ENCODE measurements around the gene CLSTN2. TPM values are rescaled to one million over a fixed set of nuclear protein-coding genes. Genes with fewer than 3 reads are reported as not detected.

The CLSTN2 gene
- total RNA-seq, 1 donor from 2014 or later: 0.74 TPM

DNA sequence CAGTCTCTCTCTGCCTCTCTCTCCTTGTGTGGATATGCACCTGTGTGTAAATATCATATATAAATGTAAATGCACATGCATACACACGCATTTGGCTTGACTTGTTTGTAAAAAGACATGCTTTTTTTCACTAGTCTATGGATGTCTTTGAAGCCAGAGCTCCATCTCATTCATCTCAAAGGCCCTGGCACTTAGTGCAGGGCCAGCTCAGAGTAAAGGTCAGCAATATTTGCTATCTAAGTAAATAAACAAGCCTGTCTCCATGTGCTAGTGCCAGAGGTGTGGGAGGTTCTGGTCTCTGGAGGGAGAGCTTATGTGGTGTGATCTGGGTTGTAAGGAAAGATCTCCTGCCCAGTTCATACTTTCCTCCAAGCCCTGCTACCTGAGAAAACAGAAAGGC, 5.6 kb downstream of the CLSTN2 start:
- TF ChIP-seq, protein P1, sequence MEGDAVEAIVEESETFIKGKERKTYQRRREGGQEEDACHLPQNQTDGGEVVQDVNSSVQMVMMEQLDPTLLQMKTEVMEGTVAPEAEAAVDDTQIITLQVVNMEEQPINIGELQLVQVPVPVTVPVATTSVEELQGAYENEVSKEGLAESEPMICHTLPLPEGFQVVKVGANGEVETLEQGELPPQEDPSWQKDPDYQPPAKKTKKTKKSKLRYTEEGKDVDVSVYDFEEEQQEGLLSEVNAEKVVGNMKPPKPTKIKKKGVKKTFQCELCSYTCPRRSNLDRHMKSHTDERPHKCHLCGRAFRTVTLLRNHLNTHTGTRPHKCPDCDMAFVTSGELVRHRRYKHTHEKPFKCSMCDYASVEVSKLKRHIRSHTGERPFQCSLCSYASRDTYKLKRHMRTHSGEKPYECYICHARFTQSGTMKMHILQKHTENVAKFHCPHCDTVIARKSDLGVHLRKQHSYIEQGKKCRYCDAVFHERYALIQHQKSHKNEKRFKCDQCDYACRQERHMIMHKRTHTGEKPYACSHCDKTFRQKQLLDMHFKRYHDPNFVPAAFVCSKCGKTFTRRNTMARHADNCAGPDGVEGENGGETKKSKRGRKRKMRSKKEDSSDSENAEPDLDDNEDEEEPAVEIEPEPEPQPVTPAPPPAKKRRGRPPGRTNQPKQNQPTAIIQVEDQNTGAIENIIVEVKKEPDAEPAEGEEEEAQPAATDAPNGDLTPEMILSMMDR (IDR thresholded peaks at IDR 0.05; ENCODE audit: unreplicated experiment): no peak
- no peak overlapping the region for H3K27ac Mint-ChIP-seq (ENCODE audit: unreplicated experiment)
- peaks cover 6% of the 10 kb centered on the region for H3K27me3 Mint-ChIP-seq (ENCODE audit: unreplicated experiment)

GRCh38 chr3:139941580-139941979, 6.6 kb downstream of the CLSTN2 start:
- H3K9me3 Mint-ChIP-seq (ENCODE audit: unreplicated experiment): no peaks in the 10 kb centered on the region
- no peaks in the 10 kb centered on the region for H3K27me3 Mint-ChIP-seq (ENCODE audit: unreplicated experiment)
- H3K36me3 Mint-ChIP-seq (ENCODE audit: low read depth, unreplicated experiment): no peaks in the 10 kb centered on the region
- H3K27ac Mint-ChIP-seq (ENCODE audit: unreplicated experiment): no peak overlapping the region
- TF ChIP-seq, protein P1 (IDR thresholded peaks at IDR 0.05; ENCODE audit: unreplicated experiment): no peak
- DNase-seq (ENCODE audit: low spot score): no peak
- H3K4me3 Mint-ChIP-seq (ENCODE audit: unreplicated experiment): no peak overlapping the region
- peaks cover under 1% of the 10 kb centered on the region for H3K4me1 Mint-ChIP-seq (ENCODE audit: unreplicated experiment)

More for the DNA sequence above, 5.6 kb downstream of the CLSTN2 start:
- Mint-ChIP-seq H3K4me3 (ENCODE audit: unreplicated experiment) (no peak overlapping the region), H3K9me3 (ENCODE audit: unreplicated experiment) (no peaks in the 10 kb centered on the region), H3K4me1 (ENCODE audit: unreplicated experiment) (peaks cover 9% of the 10 kb centered on the region), H3K36me3 (ENCODE audit: low read depth, unreplicated experiment) (no peaks in the 10 kb centered on the region)
- DNase-seq (ENCODE audit: low spot score): no peak

- Mint-ChIP-seq H3K36me3 (ENCODE audit: low read depth, unreplicated experiment) (no peaks in the 10 kb centered on the region), H3K27me3 (ENCODE audit: unreplicated experiment) (peaks cover 2% of the 10 kb centered on the region), H3K4me1 (ENCODE audit: unreplicated experiment) (no peaks in the 10 kb centered on the region), H3K4me3 (ENCODE audit: unreplicated experiment) (no peak overlapping the region), H3K27ac (ENCODE audit: unreplicated experiment) (no peak overlapping the region), H3K9me3 (ENCODE audit: unreplicated experiment) (no peaks in the 10 kb centered on the region)
- DNase-seq (ENCODE audit: low spot score): no peak
- TF ChIP-seq, protein P1 (IDR thresholded peaks at IDR 0.05; ENCODE audit: unreplicated experiment): no peak
These were observed 9.4 kb downstream of the CLSTN2 start for GRCh38 chr3:139944256-139944910.

DNA sequence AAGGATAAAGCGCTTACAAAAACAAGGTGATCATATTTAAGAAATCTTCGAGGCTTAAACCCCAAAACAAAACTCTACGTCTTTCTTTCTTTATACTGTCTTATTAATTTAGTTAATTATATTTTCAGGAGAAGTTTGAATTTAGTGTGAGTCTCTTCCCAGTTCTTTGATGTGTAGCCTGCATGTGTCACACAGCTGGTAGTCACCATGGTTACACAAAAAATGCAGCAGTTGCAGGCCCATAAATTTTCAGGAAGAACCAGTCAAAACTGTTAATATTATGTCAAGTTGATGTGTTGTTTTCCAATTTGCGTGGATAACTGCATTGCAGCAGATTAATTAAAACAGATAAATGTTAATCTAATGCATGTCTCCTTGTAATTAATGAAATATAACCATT, 10.4 kb downstream of the CLSTN2 start:
- H3K27me3 Mint-ChIP-seq (ENCODE audit: unreplicated experiment): peaks cover 2% of the 10 kb centered on the region
- no peak overlapping the region for H3K4me3 Mint-ChIP-seq (ENCODE audit: unreplicated experiment)
- H3K9me3 Mint-ChIP-seq (ENCODE audit: unreplicated experiment): no peaks in the 10 kb centered on the region
- TF ChIP-seq, protein P1 (IDR thresholded peaks at IDR 0.05; ENCODE audit: unreplicated experiment): no peak
- H3K36me3 Mint-ChIP-seq (ENCODE audit: low read depth, unreplicated experiment): no peaks in the 10 kb centered on the region
- H3K27ac Mint-ChIP-seq (ENCODE audit: unreplicated experiment): no peak overlapping the region
- no peaks in the 10 kb centered on the region for H3K4me1 Mint-ChIP-seq (ENCODE audit: unreplicated experiment)
- no peak for DNase-seq (ENCODE audit: low spot score)

DNA sequence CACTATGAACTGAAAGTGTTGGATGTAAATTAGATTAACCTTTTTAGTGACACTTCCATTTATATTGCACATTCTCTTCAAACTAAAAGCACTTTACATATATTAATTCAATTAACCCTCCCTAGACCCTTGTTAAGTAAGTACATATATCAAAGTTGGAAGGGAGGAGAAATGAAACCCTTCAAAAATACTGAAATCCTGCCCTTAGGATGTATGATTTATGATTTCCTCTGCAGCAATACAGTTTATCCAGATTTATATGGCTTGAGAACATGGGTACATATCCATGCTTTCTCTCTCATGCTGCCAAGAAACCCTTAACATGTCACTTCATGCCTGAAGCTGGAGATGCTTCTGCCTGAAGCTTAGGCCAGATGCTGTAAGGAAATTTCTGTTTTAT, 11.0 kb downstream of the CLSTN2 start:
- Mint-ChIP-seq H3K4me3 (ENCODE audit: unreplicated experiment) (no peak overlapping the region), H3K36me3 (ENCODE audit: low read depth, unreplicated experiment) (no peaks in the 10 kb centered on the region), H3K27ac (ENCODE audit: unreplicated experiment) (no peak overlapping the region), H3K9me3 (ENCODE audit: unreplicated experiment) (no peaks in the 10 kb centered on the region), H3K4me1 (ENCODE audit: unreplicated experiment) (no peaks in the 10 kb centered on the region), H3K27me3 (ENCODE audit: unreplicated experiment) (peaks cover 2% of the 10 kb centered on the region)
- DNase-seq (ENCODE audit: low spot score): no peak
- TF ChIP-seq, protein P1 (IDR thresholded peaks at IDR 0.05; ENCODE audit: unreplicated experiment): no peak
